K562 (cell line): Measurements from ENCODE around the gene LZTS2. TPM values are rescaled to one million over a fixed set of nuclear protein-coding genes. Genes with fewer than 3 reads are reported as not detected.
A peak's percentile ranks its signal among the peaks of the same experiment; 100 is the strongest.

Source experiments
- CUX1 ChIP-seq: fragments of 200-800 bp; sonication (Bioruptor generic); IDR thresholded peaks from 2 replicates; pipeline ENCODE4 v1.6.1; 2016; ENCODE audit warnings: missing genetic modification characterization, missing compliant biosample characterization
- GATAD2B ChIP-seq: fragments of 450-650 bp; IDR thresholded peaks from 2 replicates; pipeline ENCODE4 v1.6.1; 2017; ENCODE audit warnings: mild to moderate bottlenecking, borderline replicate concordance
- NFIC ChIP-seq: fragments of 450-650 bp; IDR thresholded peaks from 2 replicates; pipeline ENCODE4 v1.6.1; 2017; ENCODE audit warnings: mild to moderate bottlenecking, inconsistent platforms
- TFAM ChIP-seq: fragments of 250-450 bp; sonication (Bioruptor Pico); conservative IDR thresholded peaks from 2 replicates; pipeline ENCODE4 v1.5.0; 2021; ENCODE audit warnings: mild to moderate bottlenecking, moderate library complexity
- ZNF217 ChIP-seq: sonication (generic); formaldehyde crosslinking; IDR thresholded peaks from 2 replicates; pipeline ENCODE4 v1.8.0; 2022; ENCODE audit warnings: mild to moderate bottlenecking, missing genetic modification reagents
- ZNF318 ChIP-seq, 2 experiments: fragments of 450-650 bp; IDR thresholded peaks; 2 replicates each; pipeline ENCODE4 v1.6.1; 2016; ENCODE audit warnings: mild to moderate bottlenecking in 2 of 2, borderline replicate concordance in 1 of 2, low read depth in 1 of 2, moderate library complexity in 1 of 2
- ZNF609 ChIP-seq: sonication (generic); formaldehyde crosslinking; IDR thresholded peaks from 2 replicates; pipeline ENCODE4 v1.8.1; 2023; ENCODE audit warnings: missing genetic modification reagents, mild to moderate bottlenecking, borderline replicate concordance
- polyA plus RNA-seq, 8 experiments: library from polyadenylated mRNA; depleted of rRNA in 4 of 8; stranded (reverse) in 5 of 8; unstranded in 3 of 8; fragments of >200 nt; fragmentation: Nextera tagmentation in 2 of 8; fragmentation: Illumina TruSeq in 1 of 8; extraction: Ambion mirVana in 2 of 8; extraction: Trizol in 1 of 8; gene quantifications; 2 replicates each; pipeline versions ENCODE4 v1.2.1 to v1.2.3, GENCODE V29; 2011 to 2014; ENCODE audit warnings: inconsistent platforms in 1 of 8, missing spikeins in 1 of 8
- total RNA-seq, 7 experiments: library from RNA; depleted of rRNA in 6 of 7; stranded (reverse); fragments of >200 nt in 6 of 7; fragmentation: Illumina TruSeq in 2 of 7; extraction: Trizol in 2 of 7; gene quantifications; 2 replicates each; pipeline versions ENCODE4 v1.2.1 to v1.2.3, GENCODE V29; 2011 to 2021; ENCODE audit warnings: low replicate concordance in 1 of 7

The LZTS2 gene
- total and polyA plus RNA-seq, 9 of the 15 experiments (the other 6 are each of a cell fraction or from before 2014, with no cell fraction given), result 0.23 to 42.5 (median 14.7) TPM

GRCh38 chr10:101011517-101012423 is 12.2 kb downstream of the LZTS2 start (continued):
- TF ChIP-seq ZNF609 (CRISPR knock-in tag), result no peak
- no peak for TF ChIP-seq ZNF217 (CRISPR knock-in tag)
- no peak for TF ChIP-seq NFIC
- TF ChIP-seq ZNF318 (IDR thresholded peaks at IDR 0.05; ENCODE audit: borderline replicate concordance in 1 of 2, low read depth in 1 of 2), result no peak
- no peak for TF ChIP-seq TFAM (CRISPR knock-in tag)
- 0 out of 2 replicates have a peak, but pooled peaks have one; percentile 17 for TF ChIP-seq GATAD2B
- TF ChIP-seq CUX1, result no peak
